ENCODE results near the gene CGGBP1.
"Not testable (repeated sequence)": the region's sequence is repeated elsewhere in the genome, so short reads cannot be mapped to it uniquely, and the experiment has no call there.

GRCh38 chr3:88015656-88016055, 43.1 kb downstream of the CGGBP1 start:
- not testable (repeated sequence) for TF ChIP-seq CTCF (IDR thresholded peaks at IDR 0.05; ENCODE audit: insufficient read depth, low read depth, low read length); EZH2 (IDR thresholded peaks at IDR 0.05; ENCODE audit: insufficient read depth, low read length)
